Measurements from ENCODE around the gene KCP. TPM values are rescaled to one million over a fixed set of nuclear protein-coding genes. Genes with fewer than 3 reads are reported as not detected.

KCP gene
- total and polyA plus RNA-seq, 2 donors (not counting 1 experiment from before 2014, with no cell fraction given), result 2.3 to 3.8 TPM

DNA sequence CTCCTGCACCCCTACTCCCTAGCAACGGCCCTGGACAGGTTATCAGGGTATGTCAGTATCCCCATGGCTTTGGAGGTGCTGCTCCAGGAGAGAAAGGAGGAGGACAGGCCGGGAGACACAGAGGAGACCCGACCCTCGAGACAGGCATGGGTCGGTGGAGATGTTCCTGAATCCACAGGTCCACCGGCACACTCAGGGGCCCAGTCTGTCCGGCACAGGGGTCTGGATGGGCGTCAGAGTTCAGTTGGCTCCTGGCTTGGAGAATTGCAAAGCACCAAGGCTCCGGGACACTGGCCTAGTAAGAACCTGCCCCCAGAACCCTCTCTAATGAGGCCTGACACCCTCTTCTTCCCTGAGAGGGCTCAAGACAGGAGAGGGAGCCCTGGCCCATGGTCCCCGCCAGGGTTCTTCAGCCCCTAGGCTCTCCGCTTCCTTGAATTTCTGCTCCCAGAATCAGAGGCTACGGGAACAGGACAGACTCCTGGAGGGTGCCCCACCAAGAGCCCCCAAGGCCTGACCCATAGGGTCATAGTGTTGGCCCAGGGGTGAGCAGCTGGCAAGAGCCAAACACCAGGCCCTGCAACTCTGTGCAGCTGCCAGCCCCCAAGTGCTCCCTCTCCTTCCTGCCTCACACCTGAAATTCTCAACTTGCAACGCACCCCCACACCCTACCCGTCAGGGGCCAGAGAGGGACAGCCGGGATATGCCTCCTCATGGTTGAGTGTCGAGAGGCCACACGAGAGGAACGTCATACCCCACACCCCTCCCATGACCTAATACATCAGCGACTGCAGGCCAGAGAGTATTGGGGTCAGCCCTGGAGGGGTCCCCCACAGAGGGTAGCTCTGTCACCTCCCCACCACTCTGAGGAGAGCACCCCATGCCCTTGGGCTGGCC, 21.7 kb upstream of the KCP start:
- intact Hi-C loops (cut with micrococcal nuclease), result no loop called here
- Histone ChIP-seq H3K9me3 (ENCODE audit: control extremely low read depth in 1 of 3, control insufficient read depth in 2 of 3, insufficient read depth in 1 of 3, low read length in 2 of 3) (no peaks in the 10 kb centered on the region), H3K4me2 (replicated peaks; ENCODE audit: low read depth, low read length, poor library complexity, severe bottlenecking) (peak overlapping the region; percentile 73), H4K20me1 (ENCODE audit: control insufficient read depth, insufficient read depth, low read length, poor library complexity, severe bottlenecking) (no peaks in the 10 kb centered on the region), H3K4me3 (ENCODE audit: control extremely low read depth in 1 of 5, extremely low read depth in 1 of 5, insufficient read depth in 1 of 5, low read depth in 2 of 5, low read length in 4 of 5) (no peak overlapping the region), H3K79me2 (ENCODE audit: control insufficient read depth, insufficient read depth, low read length) (peaks cover 14% of the 10 kb centered on the region), H2AFZ (ENCODE audit: insufficient read depth, low read depth, low read length, poor library complexity, severe bottlenecking) (peak overlapping the region; percentile 68), H3K27ac (ENCODE audit: low read length in 2 of 2) (no peak overlapping the region), H3K4me1 (ENCODE audit: control insufficient read depth in 2 of 2, insufficient read depth in 2 of 2, low read length in 2 of 2) (peaks cover 33 to 39% of the 10 kb centered on the region in 2 donors), H3K9ac (ENCODE audit: low read length) (no peak overlapping the region), H3K27me3 (replicated peaks in 1 of 4; ENCODE audit: control extremely low read depth in 1 of 4, control insufficient read depth in 3 of 4, insufficient read depth in 4 of 4, low read length in 3 of 4) (no peaks in the 10 kb centered on the region), H3K36me3 (replicated peaks in 1 of 2; ENCODE audit: control extremely low read depth in 1 of 2, control insufficient read depth in 1 of 2, extremely low read depth in 1 of 2, insufficient read depth in 2 of 2, low read length in 1 of 2) (no peaks in the 10 kb centered on the region)
- POLR2A ChIA-PET, result interaction anchor here (0.7 to 1.6 kb wide), 3 partner anchors 8 to 10 kb away, joined by 3 to 7 read pairs (median 4); no protein-coding TSS in a partner anchor
- CTCF ChIA-PET, result interaction anchor here (0.9 to 2.3 kb wide), 5 partner anchors 9 to 27 kb away, joined by 3 to 10 read pairs (median 4); no protein-coding TSS in a partner anchor
- Mint-ChIP-seq H3K4me1 (peaks cover 38% of the 10 kb centered on the region), H3K27ac (no peak overlapping the region), H3K4me3 (no peak overlapping the region), H3K9me3 (ENCODE audit: insufficient read depth) (no peaks in the 10 kb centered on the region), H3K27me3 (no peaks in the 10 kb centered on the region)
- TF ChIP-seq EZH2 (IDR thresholded peaks at IDR 0.05; ENCODE audit: borderline replicate concordance, insufficient read depth, low read depth, low read length, poor library complexity, severe bottlenecking), result no peak
- TF ChIP-seq, protein P1, sequence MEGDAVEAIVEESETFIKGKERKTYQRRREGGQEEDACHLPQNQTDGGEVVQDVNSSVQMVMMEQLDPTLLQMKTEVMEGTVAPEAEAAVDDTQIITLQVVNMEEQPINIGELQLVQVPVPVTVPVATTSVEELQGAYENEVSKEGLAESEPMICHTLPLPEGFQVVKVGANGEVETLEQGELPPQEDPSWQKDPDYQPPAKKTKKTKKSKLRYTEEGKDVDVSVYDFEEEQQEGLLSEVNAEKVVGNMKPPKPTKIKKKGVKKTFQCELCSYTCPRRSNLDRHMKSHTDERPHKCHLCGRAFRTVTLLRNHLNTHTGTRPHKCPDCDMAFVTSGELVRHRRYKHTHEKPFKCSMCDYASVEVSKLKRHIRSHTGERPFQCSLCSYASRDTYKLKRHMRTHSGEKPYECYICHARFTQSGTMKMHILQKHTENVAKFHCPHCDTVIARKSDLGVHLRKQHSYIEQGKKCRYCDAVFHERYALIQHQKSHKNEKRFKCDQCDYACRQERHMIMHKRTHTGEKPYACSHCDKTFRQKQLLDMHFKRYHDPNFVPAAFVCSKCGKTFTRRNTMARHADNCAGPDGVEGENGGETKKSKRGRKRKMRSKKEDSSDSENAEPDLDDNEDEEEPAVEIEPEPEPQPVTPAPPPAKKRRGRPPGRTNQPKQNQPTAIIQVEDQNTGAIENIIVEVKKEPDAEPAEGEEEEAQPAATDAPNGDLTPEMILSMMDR (IDR thresholded peaks at IDR 0.05), result no peak
- 94% methylated on average over 19 of the region's 19 CpGs for WGBS (ENCODE audit: insufficient coverage)
- no peak for DNase-seq
- no peak for ATAC-seq (ENCODE audit: low read depth)
